NCI-H1930 (cell line): ENCODE measurements around the gene NLRP1.

Source experiments
- DNase-seq, 2 experiments: peaks; one replicate each; lab custom pipeline; 2025; lab: John Stamatoyannopoulos, UW

Gene NLRP1

GRCh38 chr17:5584383-5585286, at the start of gene NLRP1:
TSS of gene NLRP1 (minus strand) at chr17:5584509. CDS start at chr17:5583957, 552 bp downstream.
- no peak for DNase-seq

GRCh38 chr17:5631958-5632590, 47.8 kb upstream of the NLRP1 start:
- DNase-seq, result no peak

GRCh38 chr17:5630434-5630833, 46.1 kb upstream of the NLRP1 start:
- DNase-seq, result no peak

- no peak for DNase-seq
Measured at GRCh38 chr17:5629128-5629527, 44.8 kb upstream of the NLRP1 start.

GRCh38 chr17:5628262-5628661, 44.0 kb upstream of the NLRP1 start:
- no peak for DNase-seq

- no peak for DNase-seq
Measured at GRCh38 chr17:5624211-5624610, 39.9 kb upstream of the NLRP1 start.

GRCh38 chr17:5621729-5622128, 37.4 kb upstream of the NLRP1 start:
- no peak for DNase-seq

GRCh38 chr17:5621026-5621425, 36.7 kb upstream of the NLRP1 start:
- DNase-seq, result no peak

GRCh38 chr17:5619088-5619740, 34.9 kb upstream of the NLRP1 start:
- DNase-seq, result peak; percentile 37 to 73

GRCh38 chr17:5618476-5618875, 34.2 kb upstream of the NLRP1 start:
- DNase-seq, result no peak

GRCh38 chr17:5615476-5615875, 31.2 kb upstream of the NLRP1 start:
- DNase-seq, result no peak

- no peak for DNase-seq
Measured at GRCh38 chr17:5610956-5611355, 26.6 kb upstream of the NLRP1 start.

- no peak for DNase-seq
Measured at GRCh38 chr17:5608399-5609112, 24.2 kb upstream of the NLRP1 start.

GRCh38 chr17:5607946-5608345, 23.6 kb upstream of the NLRP1 start:
- DNase-seq, result no peak

GRCh38 chr17:5605452-5605851, 21.1 kb upstream of the NLRP1 start:
- no peak for DNase-seq

- no peak for DNase-seq
Measured at GRCh38 chr17:5600041-5600440, 15.7 kb upstream of the NLRP1 start.

- DNase-seq, result no peak
Measured at GRCh38 chr17:5598457-5598856, 14.1 kb upstream of the NLRP1 start.

- no peak for DNase-seq
Measured at GRCh38 chr17:5596421-5596820, 12.1 kb upstream of the NLRP1 start.

GRCh38 chr17:5595831-5596230, 11.5 kb upstream of the NLRP1 start:
- DNase-seq, result no peak

GRCh38 chr17:5592382-5592781, 8.1 kb upstream of the NLRP1 start:
- DNase-seq, result peak; percentile 5 to 21

GRCh38 chr17:5591966-5592365, 7.7 kb upstream of the NLRP1 start:
- DNase-seq, result no peak

- no peak for DNase-seq
Measured at GRCh38 chr17:5588584-5588983, 4.3 kb upstream of the NLRP1 start.
